ENCODE data around the gene SLC25A26.
"Not testable (repeated sequence)": the region's sequence is repeated elsewhere in the genome, so short reads cannot be mapped to it uniquely, and the experiment has no call there.

Gene SLC25A26

DNA sequence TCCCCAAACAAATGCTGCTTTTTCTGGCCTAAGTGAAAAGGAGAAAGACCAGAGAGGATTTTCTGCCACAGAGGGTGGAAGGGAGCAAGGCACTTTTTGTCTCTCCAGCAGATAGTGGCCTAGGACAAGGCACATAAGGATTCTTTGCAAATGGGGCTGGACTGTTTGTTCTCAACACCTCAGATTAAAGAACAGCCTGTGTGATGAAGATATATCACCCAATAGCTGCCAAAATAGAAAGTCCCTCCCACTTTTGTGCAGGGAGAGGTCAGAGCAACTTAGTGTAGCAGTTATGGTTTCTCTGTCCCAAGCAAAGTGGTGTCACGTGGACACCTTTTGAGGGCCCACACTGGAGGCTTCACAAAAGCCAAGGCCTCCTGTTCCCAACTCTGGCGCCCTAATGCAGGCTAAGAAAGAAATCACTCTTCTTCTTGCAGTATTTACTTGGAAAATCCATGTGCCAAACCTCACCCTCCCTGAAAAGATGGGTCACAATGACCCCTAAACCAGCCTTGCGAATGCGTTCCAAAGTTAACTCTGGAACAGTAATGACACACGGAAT, 195.1 kb downstream of the SLC25A26 start:
- peak; percentile 21 for DNase-seq

DNA sequence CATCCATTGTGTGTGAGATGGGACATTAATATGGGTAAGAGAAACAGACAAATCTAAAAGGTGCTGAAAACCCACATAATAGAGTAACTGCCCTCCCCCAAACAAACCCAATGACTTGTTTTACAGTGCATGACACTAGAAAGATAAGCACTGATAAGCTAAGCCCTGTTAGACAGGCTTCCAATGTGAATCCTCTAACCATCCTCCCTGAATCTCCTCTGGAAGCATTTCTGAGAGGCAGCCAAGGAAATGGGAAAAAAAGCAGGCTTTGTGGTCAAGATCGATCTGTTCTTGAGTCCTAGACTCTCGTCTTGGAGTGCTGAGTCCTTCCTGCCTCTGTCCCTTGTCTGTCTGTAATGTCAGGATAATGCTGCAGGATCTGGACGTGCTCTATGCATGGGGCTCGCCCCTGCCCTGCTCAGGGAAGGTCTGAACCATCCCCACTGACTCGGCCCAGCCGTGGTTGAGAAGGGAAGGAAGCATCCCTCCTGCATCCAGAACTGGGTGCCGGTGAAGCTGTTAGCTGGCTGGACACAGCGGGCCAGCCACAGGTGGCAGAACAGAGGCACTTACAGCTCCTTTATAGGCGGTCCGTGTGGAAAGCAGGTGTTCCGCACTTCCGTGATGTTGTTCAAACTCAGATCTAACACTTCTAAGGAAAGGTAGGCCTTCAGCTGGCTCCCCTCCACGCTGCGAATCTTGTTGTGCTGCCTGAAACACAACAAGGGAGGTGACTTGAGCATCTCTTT, 195.9 kb downstream of the SLC25A26 start:
- no peak for DNase-seq

DNA sequence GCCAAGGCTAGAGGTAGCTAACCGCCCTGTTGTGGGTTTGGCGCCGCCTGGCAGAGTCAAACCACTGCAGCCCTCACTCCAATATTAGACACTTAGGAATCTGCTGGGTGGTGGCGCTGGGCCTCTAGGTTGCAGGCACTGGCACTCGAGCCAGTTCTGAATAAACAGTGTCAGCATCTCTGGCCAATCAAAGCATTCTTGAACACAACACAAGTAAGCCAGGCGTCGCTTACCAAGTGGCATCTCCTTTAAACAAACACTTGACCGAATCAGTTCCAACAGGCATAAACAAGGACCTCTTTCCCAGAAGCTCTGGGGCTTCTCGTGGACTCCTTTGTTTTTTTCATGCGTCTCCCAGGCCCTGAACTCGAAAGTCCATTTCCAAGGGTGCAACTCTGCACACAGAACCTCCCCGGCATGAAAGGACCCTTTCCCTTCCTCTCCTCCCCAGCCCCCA, 197.7 kb downstream of the SLC25A26 start:
- no peak for DNase-seq

DNA sequence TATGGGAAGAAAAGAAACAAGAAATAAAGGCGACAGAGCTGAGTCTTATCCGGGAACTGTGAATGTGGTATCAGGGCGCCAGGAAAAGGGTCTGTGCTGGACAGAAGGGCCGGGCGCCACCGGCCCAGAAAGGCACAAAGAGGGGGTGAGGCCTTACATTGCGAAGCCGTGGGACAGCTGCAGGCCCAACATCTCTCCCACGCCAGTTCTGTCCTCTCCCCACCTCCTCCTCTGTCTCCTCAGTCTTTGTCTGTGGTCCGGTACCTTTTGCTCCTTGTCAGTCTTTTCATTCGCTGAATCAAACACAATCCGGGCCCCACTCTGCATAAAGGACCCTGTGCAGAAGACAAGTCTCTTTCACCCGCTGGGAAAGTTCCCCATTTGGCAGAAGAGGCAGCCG, 198.2 kb downstream of the SLC25A26 start:
- DNase-seq, result no peak

DNA sequence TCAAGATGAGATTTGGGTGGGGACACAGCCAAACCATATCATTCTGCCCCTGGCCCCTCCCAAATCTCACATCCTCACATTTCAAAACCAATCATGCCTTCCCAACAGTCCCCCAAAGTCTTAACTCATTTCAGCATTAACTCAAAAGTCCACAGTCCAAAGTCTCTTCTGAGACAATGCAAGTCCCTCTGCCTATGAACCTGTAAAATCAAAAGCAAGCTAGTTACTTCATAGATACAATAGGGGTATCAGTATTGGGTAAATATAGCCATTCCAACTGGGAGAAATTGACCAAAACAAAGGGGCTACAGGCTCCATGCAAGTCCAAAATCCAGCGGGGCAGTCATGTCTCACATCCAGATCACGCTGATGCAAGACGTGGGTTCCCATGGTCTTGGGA, 200.3 kb downstream of the SLC25A26 start:
- DNase-seq, result not testable (repeated sequence)

DNA sequence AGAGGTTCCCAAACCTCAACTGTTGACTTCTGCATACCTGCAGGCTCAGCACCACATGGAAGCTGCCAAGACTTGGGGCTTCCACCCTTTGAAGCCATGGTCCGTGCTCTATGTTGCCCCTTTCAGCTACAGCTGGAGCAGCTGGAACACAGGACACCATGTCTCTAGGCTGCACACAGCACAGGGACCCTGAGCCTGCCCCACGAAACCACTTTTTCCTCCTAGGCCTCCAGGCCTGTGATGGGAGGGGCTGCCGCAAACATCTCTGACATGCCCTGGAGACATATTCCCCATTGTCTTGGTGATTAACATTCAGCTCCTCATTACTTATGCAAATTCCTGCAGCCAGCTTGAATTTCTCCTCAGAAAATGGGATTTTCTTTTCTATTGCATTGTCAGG, 201.1 kb downstream of the SLC25A26 start:
- DNase-seq, result not testable (repeated sequence)

DNA sequence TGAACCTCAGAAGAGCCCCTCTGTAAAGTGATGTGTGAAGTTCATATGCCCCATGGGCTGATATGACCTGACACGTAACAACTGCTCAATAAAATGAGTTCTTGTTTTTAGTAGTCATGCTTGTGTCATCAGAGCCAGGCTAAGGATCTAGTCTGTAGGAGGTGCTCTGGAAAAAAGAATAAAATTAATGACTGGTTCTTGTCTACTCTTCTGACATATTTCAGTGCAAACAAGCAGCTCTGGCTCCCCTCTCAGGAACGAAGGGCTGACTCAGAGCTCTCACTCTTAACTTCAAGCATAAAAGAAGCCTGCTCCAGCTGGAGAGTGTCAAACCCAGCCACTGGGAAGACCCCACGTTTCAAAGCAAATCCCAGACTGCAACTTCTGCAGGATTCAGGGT, 203.0 kb downstream of the SLC25A26 start:
- no peak for DNase-seq

DNA sequence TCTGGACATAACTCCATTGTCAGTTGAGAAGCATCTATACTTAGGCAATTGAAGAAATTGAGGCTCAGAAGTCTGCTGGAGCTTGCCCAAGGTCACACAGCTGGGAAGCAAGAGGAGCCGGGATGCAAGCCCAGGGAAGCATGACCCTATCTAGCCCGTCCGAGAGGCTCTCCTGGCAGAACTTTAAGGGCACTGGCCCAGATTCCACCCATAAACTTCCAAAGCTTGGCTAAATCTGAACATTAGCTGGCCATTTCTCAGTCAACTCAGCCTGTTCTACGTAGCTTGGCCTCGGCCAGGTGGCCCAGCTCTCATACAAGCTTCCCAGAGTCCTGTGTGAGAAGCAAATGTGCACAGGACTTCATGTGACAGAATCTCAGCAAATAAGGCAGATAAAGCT, 204.2 kb downstream of the SLC25A26 start:
- DNase-seq, result no peak

DNA sequence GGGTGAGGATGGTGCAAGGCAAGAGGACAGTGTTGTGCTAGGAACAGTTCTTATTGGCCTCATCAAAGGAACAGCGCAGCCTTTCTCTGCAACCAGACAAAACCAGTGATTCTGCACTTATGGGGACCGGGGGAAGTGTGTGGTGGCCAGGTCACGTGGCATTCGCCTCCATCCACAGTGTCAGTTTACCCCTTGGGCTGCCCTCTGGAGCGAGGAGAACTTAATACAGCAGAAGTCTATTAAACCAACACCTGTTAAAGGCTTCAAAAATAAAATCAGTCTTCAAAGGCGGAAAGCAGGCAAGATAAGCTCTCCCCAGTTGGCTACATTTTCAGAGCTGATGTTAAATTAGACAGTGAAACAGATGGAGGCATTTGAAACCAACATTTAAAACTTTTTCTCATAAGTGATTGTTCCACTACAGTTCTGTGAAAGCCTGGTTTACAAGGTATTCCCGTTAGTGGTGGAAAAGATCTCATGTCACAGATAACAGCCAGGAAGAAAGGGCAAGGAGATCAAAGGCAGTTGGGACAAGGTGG, 204.8 kb downstream of the SLC25A26 start:
- DNase-seq, result no peak

DNA sequence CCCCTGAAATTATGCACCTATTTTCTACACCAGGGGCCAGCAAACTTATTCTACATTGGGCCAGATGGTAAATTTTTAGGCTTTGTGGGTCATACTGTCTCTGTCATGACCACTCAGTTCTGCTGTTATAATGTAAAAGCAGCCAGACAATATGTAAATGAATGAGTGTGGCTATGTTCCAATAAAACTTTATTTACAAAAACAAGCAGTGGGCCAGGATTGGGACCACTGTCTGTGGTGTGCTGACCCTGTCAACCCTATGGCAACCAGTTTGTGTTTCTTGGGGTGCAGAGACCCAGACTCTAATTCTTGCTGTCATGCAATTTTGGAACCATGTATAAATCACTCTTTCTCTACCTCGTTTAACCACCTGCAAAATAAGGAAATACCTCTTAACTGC, 205.3 kb downstream of the SLC25A26 start:
- DNase-seq, result no peak

DNA sequence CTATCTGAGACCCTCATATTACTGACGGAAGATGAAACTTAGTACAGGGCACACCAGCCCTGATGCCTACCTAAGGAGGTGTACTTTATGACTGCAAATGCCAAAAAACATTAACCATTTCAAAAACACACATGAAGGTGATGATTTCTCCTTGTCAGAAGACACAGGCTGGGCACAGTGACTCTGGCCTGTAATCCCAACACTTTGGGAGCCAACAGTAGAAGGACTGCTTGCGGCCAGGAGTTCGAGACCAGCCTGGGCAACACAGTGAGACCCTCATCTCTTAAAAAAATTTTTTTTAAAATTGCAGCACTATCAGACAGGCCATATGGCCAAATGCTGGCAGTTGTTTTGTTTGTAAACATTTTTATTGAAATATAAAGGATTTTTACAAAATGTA, 206.6 kb downstream of the SLC25A26 start:
- no peak for DNase-seq

DNA sequence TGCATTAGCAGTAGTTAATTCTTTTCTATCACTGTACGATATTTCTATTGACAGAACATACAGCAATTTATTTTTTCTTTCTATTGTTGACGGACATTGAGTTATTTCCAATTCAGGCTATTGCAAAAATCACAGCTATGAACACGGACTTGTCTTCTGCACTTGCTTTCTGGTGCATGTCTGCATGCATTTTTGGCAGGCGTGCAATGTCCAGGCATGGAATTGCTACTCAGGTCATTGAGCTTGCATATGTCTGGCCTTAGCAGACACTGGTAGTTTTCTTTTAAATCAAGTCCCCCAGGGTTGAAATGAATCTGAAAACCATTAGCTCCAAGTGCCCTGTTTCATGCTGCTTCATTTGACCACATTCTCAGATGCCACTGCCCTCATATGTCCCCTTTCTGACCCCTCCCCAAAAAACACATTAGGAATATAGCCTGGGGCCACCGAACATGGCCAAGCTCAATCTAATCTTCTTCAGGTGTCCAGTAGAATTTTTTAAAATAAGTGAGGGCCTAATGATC, 207.2 kb downstream of the SLC25A26 start:
- no peak for DNase-seq
